ENCODE measurements around the gene SDC1.

The SDC1 gene

GRCh38 chr2:20169796-20170703, 54.9 kb downstream of the SDC1 start:
- no peak for DNase-seq (ENCODE audit: low spot score)

GRCh38 chr2:20168727-20169696, 55.9 kb downstream of the SDC1 start:
- no peak for DNase-seq (ENCODE audit: low spot score)

- no peak for DNase-seq (ENCODE audit: low spot score)
These were observed 56.7 kb downstream of the SDC1 start for GRCh38 chr2:20168048-20168726.

- DNase-seq (ENCODE audit: low spot score) = no peak
These were observed 57.6 kb downstream of the SDC1 start for GRCh38 chr2:20167356-20167755.

GRCh38 chr2:20165677-20166509, 59.0 kb downstream of the SDC1 start:
- DNase-seq (ENCODE audit: low spot score) = no peak

GRCh38 chr2:20164734-20165478, 60.0 kb downstream of the SDC1 start:
- DNase-seq (ENCODE audit: low spot score) = no peak

- DNase-seq (ENCODE audit: low spot score) = no peak
These were observed 60.7 kb downstream of the SDC1 start for GRCh38 chr2:20164061-20164733.

GRCh38 chr2:20159411-20160070, 65.4 kb downstream of the SDC1 start:
- DNase-seq (ENCODE audit: low spot score) = no peak

- no peak for DNase-seq (ENCODE audit: low spot score)
These were observed 67.6 kb downstream of the SDC1 start for GRCh38 chr2:20157193-20157891.

GRCh38 chr2:20156836-20157192, 68.1 kb downstream of the SDC1 start:
- DNase-seq (ENCODE audit: low spot score) = no peak

GRCh38 chr2:20156076-20156759, 68.7 kb downstream of the SDC1 start:
- no peak for DNase-seq (ENCODE audit: low spot score)

GRCh38 chr2:20153131-20153851, 71.6 kb downstream of the SDC1 start:
- DNase-seq (ENCODE audit: low spot score) = no peak

GRCh38 chr2:20150806-20151571, 73.9 kb downstream of the SDC1 start:
- DNase-seq (ENCODE audit: low spot score) = no peak

All from globus pallidus (tissue), 1 donor.